RPMI8226 (cell line): ENCODE results near the gene DUOX2.

Experiments used
- DNase-seq: peaks from one replicate; pipeline ENCODE4 v3.0.0-alpha.2; 2015

Gene DUOX2

DNA sequence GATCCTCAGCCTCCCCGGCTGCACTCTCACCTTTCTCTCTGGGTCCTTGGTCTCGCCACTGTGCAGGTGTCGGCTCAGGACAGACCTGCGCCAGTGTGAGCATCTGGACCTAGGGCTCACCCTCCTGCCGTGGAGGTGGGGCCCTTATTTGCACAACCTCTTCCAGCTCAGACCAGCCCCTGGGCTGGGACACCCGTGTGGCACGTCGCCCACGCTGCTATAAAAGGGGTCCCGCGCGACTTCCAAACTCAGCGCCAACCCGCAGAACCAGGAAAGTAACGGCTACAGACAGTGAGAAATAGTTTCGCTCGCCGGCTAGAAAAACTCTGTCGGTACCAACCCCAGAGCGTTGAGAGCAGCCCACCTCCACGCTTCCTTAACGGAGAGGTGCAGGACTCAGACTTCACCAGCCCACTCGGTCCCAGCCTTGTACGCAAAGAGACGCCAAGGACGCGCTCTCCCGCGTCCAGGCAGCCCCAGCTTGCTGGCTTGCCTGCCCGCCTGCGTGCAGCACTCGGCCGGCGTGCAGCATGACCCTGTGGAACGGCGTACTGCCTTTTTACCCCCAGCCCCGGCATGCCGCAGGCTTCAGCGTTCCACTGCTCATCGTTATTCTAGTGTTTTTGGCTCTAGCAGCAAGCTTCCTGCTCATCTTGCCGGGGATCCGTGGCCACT lies at the start of gene DUOX2, which contains the start of gene DUOXA2:
Gene DUOX2 (minus strand): TSS at position 97 of the 675 bp plus-strand sequence. CDS start 761 bp downstream, outside the sequence.
Gene DUOXA2 (plus strand): TSS at position 251 of the 675 bp plus-strand sequence. CDS start 280 bp downstream, at position 531.
- DNase-seq, result no peak

DNA sequence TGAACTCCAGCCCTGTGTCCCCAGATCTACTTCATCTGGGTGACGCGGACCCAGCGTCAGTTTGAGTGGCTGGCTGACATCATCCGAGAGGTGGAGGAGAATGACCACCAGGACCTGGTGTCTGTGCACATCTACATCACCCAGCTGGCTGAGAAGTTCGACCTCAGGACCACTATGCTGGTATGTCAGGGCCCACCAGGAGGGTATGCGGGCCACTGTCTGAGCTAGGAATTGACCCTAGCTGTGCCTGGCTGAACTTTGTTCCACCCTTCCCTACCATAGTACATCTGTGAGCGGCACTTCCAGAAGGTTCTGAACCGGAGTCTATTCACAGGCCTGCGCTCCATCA lies 49.5 kb upstream of the DUOX2 start:
- no peak for DNase-seq

DNA sequence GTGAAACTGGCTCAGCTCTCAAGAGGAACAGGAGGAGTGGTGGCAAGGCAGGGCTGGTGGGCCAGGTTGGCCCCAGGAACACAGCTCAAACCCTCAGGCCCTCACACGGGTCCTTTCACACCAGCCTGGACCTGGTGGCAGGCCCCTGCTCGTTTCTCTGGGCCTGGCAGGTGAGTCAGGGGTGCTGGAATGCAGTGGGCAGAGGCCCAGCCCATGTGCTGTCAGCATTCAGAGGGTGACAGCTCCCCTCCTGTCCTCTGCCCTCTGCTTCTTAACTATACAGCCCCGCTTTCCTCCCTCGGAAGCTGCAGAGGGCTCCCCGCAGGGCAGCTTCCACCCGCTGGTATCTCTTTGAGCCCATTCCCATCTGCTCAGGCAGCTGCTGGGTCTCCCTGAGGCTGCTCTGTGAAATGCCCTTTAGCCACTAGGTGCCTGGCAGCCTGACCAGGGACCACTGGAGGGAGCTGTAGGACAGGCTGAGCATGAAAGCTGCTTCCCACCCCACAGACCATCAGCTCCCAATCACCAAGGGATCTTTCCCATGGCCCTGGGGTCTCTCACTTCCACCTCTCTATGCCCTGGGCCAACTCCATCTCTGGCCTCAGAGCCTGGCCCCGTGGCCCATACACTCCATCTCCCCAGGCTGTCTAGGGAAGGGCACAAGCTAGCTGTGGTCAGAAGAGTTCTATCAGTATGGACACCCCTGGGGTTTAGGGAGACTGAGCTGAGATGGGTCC lies 49.0 kb upstream of the DUOX2 start:
- DNase-seq, result peak; percentile 72

DNA sequence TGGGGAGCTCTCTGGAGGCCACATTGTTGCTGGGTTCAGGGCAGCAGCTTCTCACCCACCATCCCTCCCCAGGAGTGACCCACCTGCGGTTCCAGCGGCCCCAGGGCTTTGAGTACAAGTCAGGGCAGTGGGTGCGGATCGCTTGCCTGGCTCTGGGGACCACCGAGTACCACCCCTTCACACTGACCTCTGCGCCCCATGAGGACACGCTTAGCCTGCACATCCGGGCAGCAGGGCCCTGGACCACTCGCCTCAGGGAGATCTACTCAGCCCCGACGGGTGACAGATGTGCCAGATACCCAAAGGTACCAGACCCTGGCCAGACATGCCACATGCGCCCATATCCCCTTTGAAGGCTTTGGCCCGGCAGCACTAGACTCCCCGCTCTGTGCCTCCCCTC lies 47.7 kb upstream of the DUOX2 start:
- no peak for DNase-seq

DNA sequence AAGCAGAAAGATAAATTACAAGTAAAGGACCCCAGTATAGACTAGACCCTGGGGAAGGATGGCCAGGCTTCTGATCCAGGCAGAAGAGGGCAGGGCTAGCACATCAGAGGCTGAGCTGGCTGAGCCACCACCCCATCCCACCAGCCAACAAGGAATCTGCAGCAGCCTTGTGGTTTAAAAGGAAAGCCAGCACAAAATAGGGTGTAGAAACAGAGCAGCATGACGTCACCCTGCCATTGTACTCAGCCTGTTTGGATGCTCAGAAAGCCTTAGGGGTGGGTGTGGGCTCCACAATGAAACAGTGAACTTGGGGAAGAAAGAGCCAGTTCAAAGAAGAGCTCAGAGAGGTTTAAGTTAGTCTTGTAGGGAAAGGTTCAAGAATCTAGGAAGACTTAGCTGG lies 44.0 kb upstream of the DUOX2 start:
- DNase-seq, result no peak

DNA sequence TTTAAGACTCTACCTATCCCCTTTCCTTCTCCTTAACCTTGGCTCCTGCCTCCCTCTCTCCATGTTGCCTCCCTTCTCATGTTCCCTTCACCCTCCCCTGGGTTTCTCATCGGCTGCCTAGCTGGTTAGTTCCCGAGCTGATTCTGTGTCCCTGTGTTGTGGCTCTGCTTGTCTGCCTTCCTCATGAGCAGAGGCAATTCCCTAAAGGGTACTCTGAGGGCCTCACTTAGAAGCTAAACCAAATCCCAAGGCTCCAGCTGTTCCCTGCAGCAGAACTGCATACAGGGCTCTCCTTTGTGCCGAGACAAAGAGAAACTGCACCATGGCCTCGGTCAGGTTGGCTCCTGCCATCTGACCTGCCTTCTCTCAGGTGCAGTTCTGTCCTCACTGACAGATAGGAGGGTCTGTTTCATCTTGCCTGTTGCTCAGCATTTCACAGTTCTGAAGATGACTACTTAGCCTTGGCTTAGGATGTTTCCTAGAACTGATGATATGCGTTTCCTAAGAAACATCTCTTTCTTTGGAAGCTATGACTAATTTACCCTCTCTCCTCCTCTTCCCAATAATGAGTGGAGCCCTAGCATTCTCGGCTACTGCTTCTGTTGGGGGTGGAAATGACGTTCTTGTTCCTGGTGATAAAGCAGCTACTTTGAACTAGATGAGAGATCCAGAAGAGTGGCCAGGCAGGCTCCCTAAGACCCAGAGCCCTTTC lies 42.9 kb upstream of the DUOX2 start:
- no peak for DNase-seq

DNA sequence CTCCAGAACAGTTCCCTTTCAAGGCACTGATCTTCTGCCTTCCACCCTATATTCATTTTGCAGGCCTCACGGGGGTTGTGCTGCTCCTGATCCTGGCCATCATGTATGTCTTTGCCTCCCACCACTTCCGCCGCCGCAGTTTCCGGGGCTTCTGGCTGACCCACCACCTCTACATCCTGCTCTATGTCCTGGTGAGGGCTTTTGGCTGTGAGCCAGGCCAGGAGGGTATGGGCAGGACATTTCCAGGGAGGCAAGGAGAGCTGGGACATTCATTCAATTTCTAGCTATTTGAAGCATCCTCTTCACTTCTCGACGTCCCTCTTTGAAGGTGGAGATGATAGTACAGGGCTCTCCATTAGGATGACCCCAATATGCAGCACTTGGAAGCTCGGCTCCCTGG lies 41.8 kb upstream of the DUOX2 start:
- DNase-seq, result no peak

DNA sequence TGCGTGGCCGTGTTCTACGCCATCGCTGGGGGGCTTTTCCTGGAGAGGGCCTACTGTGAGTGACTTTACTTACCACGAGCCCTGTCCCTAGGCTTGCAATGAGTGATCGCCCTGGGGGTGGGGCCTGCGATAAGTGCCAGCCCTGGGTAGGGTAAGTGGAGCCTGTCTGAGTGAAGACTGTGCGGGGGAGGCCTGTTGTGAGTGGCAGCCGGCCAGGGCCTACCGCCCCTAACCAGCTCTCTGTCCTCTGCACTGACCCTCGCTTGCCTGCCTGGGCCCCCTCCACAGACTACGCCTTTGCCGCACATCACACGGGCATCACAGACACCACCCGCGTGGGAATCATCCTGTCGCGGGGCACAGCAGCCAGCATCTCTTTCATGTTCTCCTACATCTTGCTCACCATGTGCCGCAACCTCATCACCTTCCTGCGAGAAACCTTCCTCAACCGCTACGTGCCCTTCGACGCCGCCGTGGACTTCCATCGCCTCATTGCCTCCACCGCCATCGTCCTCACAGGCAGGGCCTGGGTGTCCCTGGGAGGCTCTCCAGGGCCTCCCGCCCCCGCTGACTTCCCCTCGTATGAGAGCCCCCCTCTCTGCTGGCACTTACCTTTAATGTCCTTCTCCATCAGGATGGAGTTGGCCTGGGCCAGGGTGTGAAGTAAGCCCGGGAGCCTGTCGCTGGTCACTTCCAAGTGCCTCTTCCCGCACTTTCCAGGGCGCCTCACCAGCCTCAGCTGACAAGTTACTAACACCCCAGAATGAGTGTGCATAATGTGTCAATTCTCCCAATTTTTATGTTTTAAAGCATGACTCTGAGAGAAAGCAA lies 38.2 kb upstream of the DUOX2 start:
- DNase-seq, result no peak

DNA sequence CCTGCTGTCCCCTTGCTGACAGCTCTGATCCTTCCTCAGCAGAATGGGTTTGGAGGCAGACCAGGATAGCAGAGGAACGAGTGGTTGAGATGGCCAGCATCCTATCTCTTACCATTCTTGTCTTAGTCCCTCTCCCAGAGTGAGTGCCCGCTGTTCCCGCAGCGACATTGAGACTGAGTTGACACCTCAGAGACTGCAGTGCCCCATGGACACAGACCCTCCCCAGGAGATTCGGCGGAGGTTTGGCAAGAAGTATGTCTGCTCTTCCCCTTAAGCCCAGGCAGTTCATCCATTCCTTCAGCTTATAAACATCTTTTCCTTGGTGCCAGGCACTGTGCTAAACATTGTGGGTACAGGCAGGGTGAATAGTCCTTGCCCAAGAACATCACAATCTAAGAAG lies 37.0 kb upstream of the DUOX2 start:
- DNase-seq, result no peak

DNA sequence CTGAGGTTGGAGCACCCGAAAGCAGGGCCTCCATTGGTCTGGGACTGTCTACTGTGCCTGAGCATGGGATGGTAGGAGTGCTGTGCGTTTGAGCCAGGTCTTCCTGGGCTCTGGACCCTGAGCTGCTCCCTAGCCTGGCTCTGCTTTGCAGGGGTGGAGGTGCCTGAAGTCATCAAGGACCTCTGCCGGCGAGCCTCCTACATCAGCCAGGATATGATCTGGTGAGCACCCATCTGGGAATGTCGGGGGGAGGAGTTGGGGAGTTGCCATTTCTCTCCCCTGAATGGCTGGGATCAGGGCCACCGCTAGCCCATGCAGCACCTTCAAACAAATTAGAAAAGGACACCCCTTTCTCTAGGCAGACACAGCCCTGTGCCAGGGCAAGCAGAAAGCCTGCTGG lies 36.5 kb upstream of the DUOX2 start:
- no peak for DNase-seq

DNA sequence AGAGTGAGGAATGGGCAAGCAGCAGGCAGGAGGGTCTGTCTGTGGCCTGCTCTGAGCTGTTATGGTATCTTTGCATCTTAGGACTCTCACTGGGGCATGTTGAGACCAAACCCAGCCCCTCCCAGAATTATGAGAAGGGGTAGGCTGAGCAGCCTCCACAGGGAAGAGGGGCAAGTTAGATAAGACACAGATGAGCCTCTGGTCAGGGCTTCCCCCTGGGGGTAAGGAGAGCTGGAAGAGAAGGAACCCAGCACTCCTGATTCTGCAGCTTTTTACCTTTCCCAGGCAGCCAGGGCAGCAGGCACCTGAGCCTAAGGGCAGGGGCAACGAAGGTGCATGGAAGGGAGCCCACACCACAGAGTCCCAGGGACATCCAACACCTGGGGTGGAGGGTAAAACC lies 35.1 kb upstream of the DUOX2 start:
- DNase-seq, result no peak

DNA sequence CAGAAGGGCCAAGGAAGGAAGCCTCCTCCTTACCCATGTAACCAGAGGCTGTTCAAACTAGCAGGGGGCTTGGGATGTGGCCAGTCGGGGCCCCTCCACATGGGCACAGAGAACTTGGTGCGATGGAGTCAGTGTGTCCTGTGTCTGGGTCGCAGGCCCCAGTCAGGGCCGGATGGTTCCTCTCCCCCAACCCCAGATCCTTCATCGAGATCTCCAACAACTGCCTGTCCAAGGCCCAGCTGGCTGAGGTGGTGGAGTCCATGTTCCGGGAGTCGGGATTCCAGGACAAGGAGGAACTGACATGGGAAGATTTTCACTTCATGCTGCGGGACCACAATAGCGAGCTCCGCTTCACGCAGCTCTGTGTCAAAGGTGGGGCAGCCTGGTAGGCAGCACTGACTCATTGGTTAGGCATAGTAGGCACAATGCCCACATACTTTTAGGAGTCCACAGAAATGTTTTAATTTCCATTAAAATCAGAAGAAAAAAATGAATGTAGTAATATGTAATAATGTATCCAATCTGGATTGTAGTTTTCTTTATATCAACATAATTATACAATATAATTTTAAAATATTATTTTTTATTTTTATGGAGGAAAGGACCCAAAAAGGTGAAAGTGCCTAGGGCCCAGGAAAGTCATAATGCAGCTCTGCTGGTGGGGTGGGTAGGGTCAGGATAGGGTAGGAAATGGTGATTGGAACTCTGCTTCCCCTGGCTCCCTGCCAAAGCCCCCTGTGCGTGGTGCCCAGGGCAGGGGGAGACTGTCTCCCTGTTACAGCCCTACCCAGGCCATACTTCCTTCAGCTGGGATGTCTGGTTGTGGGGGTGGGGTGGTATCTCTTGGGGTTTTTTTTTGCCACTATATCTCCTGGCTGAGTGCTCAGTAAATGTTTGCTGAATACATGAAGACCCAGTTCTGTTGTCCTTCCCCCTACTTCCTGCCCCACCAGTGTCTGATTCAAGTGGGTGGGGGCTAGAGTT lies 34.4 kb upstream of the DUOX2 start:
- no peak for DNase-seq

DNA sequence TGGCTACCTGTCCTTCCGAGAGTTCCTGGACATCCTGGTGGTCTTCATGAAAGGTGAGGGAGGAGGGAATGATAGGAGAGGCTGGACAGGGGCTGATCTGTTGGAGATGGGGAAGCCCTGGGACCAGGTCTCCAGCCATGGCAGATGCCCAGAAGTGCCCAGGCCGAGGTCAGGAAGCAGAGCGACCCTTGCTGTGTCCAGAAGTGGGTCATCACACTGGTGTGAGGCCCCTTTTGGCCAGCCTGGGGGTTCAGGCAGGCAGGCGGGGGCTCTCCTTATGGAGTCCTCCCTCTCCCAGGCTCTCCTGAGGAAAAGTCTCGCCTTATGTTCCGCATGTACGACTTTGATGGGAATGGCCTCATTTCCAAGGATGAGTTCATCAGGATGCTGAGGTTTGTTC lies 33.6 kb upstream of the DUOX2 start:
- no peak for DNase-seq

DNA sequence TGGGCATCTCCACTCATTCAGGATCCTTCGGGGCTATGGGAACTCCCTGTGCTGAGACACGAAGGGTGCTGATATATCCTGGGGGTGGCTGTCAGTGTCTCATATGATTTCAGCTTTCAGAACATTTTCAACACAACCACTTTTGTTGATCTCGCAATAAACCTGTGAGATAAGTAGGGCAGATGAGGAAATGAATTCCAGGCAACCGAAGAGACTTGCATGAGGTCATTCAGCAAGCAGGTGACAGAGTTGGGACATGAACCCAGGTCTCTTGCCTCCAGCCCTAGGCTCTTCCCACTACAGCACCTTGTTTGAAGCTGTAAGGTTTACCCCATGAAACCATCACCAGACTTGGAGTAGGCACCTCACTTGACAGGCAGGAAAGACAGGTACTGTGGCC lies 32.4 kb upstream of the DUOX2 start:
- no peak for DNase-seq

DNA sequence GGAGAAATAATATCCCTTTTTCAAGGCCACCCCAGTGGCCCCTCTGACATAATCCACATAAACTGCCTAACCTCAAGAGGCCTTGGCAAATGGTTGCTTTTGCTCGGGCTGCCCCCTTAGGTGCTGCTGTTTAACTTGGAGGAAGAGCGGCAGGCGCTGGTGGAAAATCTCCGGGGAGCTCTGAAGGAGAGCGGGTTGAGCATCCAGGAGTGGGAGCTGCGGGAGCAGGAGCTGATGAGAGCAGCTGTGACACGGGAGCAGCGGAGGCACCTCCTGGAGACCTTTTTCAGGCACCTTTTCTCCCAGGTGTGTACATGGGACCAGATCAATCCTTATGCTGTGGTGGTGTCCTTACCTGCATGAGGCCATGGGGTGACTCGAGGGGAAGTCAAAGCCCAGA lies 30.8 kb upstream of the DUOX2 start:
- no peak for DNase-seq

DNA sequence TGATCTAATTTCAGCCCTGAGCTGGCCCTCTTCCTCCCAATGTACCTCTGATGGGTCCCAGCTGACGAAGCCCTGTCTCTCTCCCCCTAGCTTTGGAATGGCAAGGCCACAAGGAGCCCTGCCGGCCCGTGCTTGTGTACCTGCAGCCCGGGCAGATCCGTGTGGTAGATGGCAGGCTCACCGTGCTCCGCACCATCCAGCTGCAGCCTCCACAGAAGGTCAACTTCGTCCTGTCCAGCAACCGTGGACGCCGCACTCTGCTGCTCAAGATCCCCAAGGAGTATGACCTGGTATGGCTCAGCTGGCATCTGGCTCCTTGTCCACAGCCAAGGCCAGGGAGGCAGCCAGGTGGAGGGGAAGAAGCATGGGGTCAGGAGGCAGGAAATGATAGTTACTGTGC lies 30.0 kb upstream of the DUOX2 start:
- DNase-seq, result no peak

DNA sequence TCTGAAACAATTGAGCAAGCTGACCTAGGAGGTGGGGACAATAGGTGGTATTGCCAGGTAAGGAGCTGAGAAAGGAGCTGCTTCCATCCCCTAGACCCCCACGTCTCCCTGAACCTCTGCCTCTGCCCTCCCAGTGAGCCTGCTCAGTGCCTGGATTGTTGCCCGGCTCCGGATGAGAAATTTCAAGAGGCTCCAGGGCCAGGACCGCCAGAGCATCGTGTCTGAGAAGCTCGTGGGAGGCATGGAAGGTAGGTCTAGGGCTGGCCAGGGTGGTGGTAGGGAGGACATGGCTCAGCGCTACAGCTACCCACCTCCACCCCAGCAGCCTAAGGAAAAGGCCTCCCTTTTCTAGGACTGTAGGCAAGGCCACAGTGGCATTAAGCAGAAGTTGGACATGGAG lies 29.1 kb upstream of the DUOX2 start:
- DNase-seq, result no peak

DNA sequence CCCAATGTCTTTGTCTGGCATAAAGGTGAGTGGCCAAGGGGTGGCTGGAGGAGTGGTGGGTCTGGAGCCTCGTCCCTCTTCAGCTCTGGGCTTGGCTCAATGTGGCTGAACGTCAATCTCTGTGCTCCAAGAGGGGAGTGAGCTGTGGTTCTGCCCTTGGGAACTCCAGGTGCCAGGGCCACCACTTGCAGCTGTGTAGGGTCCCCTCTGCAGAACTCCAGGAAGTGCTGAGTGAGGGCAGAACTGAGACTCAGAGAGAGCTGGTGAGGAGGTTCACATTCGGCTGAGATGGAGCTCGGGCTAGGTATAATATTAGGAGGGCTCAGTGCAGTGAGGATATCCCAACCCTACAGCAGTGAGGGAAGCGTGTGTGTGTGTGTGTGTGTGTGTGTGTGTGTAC lies 27.4 kb upstream of the DUOX2 start:
- DNase-seq, result no peak

DNA sequence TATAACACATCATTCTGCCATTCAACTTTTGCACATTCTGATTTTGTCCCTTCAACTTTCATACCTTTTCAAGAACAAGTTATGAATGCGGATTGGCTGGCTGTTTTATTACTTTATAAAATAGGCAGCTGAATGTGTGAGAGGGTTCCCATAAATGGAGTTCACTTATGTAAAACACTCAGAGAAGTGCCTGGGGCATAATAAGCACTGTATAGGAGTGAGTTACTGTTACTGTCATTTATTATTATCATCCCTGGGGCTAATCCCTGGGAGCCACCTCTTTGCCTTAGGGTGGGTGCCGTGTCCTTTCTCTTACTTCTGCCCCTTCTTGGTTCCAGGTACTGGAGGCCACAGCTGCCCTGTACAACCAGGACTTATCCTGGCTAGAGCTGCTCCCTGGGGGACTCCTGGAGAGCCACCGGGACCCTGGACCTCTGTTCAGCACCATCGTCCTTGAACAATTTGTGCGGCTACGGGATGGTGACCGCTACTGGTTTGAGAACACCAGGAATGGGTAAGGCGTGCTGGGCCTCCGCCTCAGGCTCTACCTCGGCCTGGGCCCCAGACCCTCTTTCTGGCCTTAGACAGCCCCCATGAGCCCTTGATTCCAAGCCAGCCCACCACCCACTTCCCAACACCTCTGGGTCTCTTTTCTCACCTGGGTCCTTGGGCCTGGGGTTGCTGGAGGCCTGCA lies 26.7 kb upstream of the DUOX2 start:
- DNase-seq, result no peak

DNA sequence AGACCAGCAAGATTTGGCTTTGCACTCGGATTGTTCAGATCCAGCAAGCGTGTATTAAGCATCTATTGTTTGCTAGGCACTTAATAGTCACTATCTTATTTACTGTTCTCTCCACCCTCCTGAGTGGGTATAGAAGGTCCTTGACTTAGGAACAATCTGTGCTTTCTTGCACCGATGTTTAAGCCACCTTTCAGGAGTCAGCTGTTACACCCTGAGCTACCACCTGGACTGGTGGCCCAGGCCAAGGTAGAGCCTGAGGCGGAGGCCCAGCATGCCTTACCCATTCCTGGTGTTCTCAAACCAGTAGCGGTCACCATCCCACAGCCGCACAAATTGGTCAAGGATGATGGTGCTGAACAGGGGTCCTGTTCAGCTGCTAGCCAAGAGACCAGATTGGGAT lies 25.8 kb upstream of the DUOX2 start:
- no peak for DNase-seq
